Measurements from ENCODE around the gene UNC13D. TPM values are rescaled to one million over a fixed set of nuclear protein-coding genes. Genes with fewer than 3 reads are reported as not detected.
A peak's percentile ranks its signal among the peaks of the same experiment; 100 is the strongest.

UNC13D gene
- total RNA-seq, 1 donor from 2014 or later = 6.8 TPM

DNA sequence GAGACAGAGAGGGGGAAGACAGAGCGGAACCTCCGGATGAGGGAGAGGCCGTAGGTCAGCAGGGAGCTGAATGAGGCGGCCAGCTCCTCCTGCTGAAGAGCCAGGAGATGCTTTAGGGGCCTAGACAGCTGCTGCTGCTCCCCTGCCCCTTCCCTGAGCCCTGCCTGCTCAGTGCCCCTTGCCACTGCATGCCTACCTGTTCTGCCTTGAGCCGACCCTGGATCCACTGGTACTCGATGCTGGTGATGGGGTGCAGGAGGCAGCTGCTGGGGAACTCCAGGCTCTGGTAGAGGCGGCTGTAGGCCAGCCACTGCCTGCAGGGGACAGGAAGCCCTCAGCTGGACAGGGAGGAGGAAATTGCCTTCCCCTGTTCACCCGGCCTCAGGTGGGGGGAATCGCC, 7.6 kb downstream of the UNC13D start:
- Mint-ChIP-seq H3K9me3 (no peaks in the 10 kb centered on the region), H3K27me3 (ENCODE audit: low read depth) (no peaks in the 10 kb centered on the region), H3K27ac (no peak overlapping the region), H3K36me3 (no peaks in the 10 kb centered on the region), H3K4me3 (no peak overlapping the region), H3K4me1 (peaks cover 15% of the 10 kb centered on the region)
- DNase-seq (ENCODE audit: low spot score in 2 of 2, unreplicated experiment in 2 of 2) = no peak
- TF ChIP-seq, protein P1, sequence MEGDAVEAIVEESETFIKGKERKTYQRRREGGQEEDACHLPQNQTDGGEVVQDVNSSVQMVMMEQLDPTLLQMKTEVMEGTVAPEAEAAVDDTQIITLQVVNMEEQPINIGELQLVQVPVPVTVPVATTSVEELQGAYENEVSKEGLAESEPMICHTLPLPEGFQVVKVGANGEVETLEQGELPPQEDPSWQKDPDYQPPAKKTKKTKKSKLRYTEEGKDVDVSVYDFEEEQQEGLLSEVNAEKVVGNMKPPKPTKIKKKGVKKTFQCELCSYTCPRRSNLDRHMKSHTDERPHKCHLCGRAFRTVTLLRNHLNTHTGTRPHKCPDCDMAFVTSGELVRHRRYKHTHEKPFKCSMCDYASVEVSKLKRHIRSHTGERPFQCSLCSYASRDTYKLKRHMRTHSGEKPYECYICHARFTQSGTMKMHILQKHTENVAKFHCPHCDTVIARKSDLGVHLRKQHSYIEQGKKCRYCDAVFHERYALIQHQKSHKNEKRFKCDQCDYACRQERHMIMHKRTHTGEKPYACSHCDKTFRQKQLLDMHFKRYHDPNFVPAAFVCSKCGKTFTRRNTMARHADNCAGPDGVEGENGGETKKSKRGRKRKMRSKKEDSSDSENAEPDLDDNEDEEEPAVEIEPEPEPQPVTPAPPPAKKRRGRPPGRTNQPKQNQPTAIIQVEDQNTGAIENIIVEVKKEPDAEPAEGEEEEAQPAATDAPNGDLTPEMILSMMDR (IDR thresholded peaks at IDR 0.05; ENCODE audit: unreplicated experiment) = no peak

DNA sequence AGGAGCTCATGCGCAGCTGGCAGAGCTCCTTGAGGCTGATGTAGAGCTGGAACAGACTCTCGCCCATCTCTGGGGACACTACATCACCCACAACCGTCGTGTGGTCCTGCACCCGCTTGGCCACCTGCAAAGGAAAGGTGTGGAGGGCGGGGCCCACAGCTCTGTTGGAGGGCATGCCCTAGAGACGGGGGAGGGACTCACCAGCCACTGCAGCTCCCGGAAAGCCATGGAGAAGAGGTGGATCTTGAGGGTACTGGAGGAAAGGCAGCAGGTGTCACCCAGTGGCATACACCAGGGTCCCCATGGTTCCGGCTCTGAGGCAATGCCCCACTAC, 8.6 kb downstream of the UNC13D start:
- no peaks in the 10 kb centered on the region for H3K27me3 Mint-ChIP-seq (ENCODE audit: low read depth)
- no peaks in the 10 kb centered on the region for H3K9me3 Mint-ChIP-seq
- TF ChIP-seq, protein P1 (IDR thresholded peaks at IDR 0.05; ENCODE audit: unreplicated experiment) = no peak
- H3K27ac Mint-ChIP-seq = no peak overlapping the region
- H3K4me1 Mint-ChIP-seq = peaks cover 15% of the 10 kb centered on the region
- DNase-seq (ENCODE audit: low spot score in 2 of 2, unreplicated experiment in 2 of 2) = no peak
- H3K36me3 Mint-ChIP-seq = no peaks in the 10 kb centered on the region
- H3K4me3 Mint-ChIP-seq = no peak overlapping the region

DNA sequence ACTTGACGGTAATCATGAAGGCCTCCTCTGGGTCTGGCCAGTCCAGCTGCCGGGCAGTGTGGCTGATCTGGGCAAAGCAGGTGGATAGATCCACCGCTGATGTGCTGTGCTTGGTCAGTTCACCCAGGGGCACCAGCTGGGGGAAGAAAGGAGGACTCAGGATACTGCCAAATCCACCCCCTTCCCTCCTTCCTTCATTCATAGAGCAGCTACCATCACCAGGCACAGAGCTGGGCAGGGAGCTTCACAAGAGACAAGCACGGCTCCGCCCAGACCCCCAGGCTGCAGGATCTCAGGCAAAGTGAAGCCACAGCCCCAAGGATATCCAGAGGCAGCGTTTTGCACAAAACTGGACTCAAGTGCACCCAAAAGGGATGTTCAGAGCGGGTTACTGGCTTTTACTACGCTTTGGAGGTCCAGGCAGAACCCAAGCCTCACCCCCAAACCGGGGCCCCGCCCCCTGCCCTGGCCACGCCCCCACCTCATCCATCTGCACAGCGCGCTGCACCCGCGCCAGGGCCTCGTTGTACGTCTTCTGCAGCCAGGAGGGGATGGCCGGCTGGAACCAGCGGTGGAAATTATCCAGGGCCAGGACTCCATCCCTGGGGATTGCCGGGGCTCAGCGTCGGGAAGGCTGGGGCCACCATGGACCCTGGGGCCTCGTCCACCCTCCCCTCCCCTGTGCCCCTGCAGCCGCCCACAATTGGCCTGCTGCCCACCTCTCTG, 9.1 kb downstream of the UNC13D start:
- no peaks in the 10 kb centered on the region for H3K36me3 Mint-ChIP-seq
- H3K27me3 Mint-ChIP-seq (ENCODE audit: low read depth) = no peaks in the 10 kb centered on the region
- TF ChIP-seq, protein P1 (IDR thresholded peaks at IDR 0.05; ENCODE audit: unreplicated experiment) = no peak
- no peak for DNase-seq (ENCODE audit: low spot score in 2 of 2, unreplicated experiment in 2 of 2)
- H3K9me3 Mint-ChIP-seq = no peaks in the 10 kb centered on the region
- H3K4me3 Mint-ChIP-seq = no peak overlapping the region
- no peak overlapping the region for H3K27ac Mint-ChIP-seq
- peaks cover 15% of the 10 kb centered on the region for H3K4me1 Mint-ChIP-seq

DNA sequence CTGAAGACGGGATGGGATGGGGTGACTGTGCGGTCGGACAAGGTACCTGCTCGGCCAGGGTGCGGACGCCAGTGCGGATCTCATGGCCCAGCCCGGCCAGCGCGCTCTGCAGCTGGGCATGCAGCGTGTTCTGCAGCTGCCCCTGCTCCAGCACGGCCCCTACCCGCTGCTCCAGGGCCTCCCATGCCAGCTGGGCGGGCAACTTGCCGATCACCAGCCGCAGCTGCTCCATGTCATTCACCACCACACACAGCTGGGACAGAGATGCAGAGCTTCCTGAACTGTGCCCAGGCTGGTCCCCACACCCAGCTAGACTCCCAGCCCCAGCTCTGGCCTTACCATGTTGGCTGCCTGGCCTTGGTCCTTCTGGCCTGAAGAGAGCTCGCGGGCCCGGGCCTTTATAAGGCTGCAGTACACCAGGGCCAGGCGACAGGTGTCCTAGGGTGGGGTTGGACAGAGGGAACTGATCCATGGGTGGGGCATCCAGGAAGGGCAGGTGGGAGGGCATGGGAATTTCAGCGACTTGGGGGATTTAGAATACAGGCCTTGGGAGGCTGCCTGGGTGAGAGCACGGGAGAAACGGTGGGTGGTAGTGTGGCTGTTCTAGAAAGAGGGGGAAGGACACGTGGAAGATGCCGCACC, 9.8 kb downstream of the UNC13D start:
- Mint-ChIP-seq H3K4me3 (no peak overlapping the region), H3K27me3 (ENCODE audit: low read depth) (no peaks in the 10 kb centered on the region), H3K27ac (no peak overlapping the region), H3K9me3 (no peaks in the 10 kb centered on the region), H3K36me3 (no peaks in the 10 kb centered on the region), H3K4me1 (peaks cover 15% of the 10 kb centered on the region)
- TF ChIP-seq, protein P1 (IDR thresholded peaks at IDR 0.05; ENCODE audit: unreplicated experiment) = no peak
- DNase-seq (ENCODE audit: low spot score in 2 of 2, unreplicated experiment in 2 of 2) = no peak

DNA sequence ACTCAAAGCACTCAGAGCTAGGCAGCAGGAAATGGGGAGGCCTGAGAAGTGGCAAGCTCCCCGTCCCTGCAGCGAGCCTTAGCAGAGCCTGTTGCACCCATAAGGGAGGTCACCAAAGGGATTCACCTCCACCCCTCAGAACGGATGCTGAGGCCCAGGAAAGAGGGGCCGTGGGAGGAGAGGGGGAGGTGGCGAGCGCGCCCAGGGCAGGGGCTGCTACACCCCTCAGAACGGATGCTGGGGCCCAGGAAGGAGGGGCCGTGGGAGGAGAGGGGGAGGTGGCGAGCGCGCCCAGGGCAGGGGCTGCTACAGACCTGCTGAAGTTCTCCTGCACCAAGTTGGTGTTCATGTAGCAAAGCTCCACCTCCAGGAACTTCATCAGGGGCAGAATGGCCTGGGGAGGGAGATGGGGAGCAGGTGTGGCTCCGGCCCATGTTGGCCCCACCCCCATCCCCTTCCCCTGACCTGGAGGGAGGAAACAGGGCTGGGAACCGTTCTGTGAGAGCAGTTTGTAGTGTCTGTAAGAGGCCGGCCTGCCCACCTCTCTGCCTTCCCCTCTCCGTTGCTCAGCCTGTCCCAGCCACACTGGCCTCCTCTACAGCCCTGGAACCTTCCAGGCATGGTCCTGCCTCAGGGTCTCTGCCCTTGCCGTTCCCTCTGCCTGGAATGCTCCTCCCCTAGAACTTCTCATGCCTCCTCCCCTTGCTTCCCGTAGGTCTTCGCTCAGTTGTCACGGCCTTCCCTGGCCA, 11.4 kb downstream of the UNC13D start:
- Mint-ChIP-seq H3K27ac (peak overlapping the region; percentile 67), H3K27me3 (ENCODE audit: low read depth) (no peaks in the 10 kb centered on the region), H3K4me3 (no peak overlapping the region), H3K4me1 (peaks cover 19% of the 10 kb centered on the region), H3K36me3 (no peaks in the 10 kb centered on the region), H3K9me3 (no peaks in the 10 kb centered on the region)
- DNase-seq (ENCODE audit: low spot score in 2 of 2, unreplicated experiment in 2 of 2) = no peak
- TF ChIP-seq, protein P1 (IDR thresholded peaks at IDR 0.05; ENCODE audit: unreplicated experiment) = no peak
